Thoracic aorta (tissue), 2 donors: Measurements from ENCODE around the gene SOX18. TPM values are rescaled to one million over a fixed set of nuclear protein-coding genes. Genes with fewer than 3 reads are reported as not detected.
"Not testable (repeated sequence)": the region's sequence is repeated elsewhere in the genome, so short reads cannot be mapped to it uniquely, and the experiment has no call there.

ENCODE experiments used
- ATAC-seq: fragments of 150-250 bp; one replicate; pipeline ENCODE4 v1.8.0; 2017; ENCODE audit warnings: low read depth; ENCODE audit not compliant: insufficient number of reproducible peaks, low FRiP score
- DNase-seq: peaks from one replicate; pipeline ENCODE4 v3.0.0-alpha.2; 2020; ENCODE audit warnings: low spot score
- H3K27ac ChIP-seq, 2 donors: fragments of 200-600 bp; sonication (generic); 1 replicate in 1 of 2; 2 replicates in 1 of 2; pipeline ENCODE4 v1.5.1; 2016; ENCODE audit warnings: mild to moderate bottlenecking in 2 of 2, moderate library complexity in 2 of 2
- H3K27me3 ChIP-seq: fragments of 200-600 bp; sonication (generic); replicated peaks from 2 replicates; pipeline ENCODE4 v1.6.0; 2016; ENCODE audit warnings: mild to moderate bottlenecking; ENCODE audit not compliant: insufficient read depth
- H3K36me3 ChIP-seq: fragments of 200-600 bp; sonication (generic); one replicate; pipeline ENCODE4 v1.5.1; 2016
- H3K4me1 ChIP-seq, 2 donors: fragments of 200-600 bp; sonication (generic); 1 replicate in 1 of 2; 2 replicates in 1 of 2; pipeline versions ENCODE4 v1.5.1 to v1.6.0; 2016; ENCODE audit warnings: low read depth in 2 of 2, mild to moderate bottlenecking in 1 of 2; ENCODE audit not compliant: control insufficient read depth in 1 of 2
- H3K4me3 ChIP-seq: fragments of 200-600 bp; sonication (generic); 2 replicates; pipeline ENCODE4 v1.5.1; 2016; ENCODE audit warnings: mild to moderate bottlenecking
- H3K9me3 ChIP-seq: fragments of 200-600 bp; sonication (generic); 2 replicates; pipeline ENCODE4 v1.5.1; 2016
- CTCF ChIP-seq: fragments of 200-600 bp; sonication (generic); IDR thresholded peaks from one replicate; pipeline ENCODE4 v1.5.1; 2019; ENCODE audit warnings: antibody characterized with exemption
- total RNA-seq, 2 donors: library from RNA; depleted of rRNA; stranded (reverse); fragments of >200 nt; gene quantifications; one replicate each; pipeline versions ENCODE4 v1.1.0 to v1.2.3, GENCODE V29; 2016

The SOX18 gene
- total RNA-seq, 2 donors from 2014 or later: 4.2 to 15.3 TPM

GRCh38 chr20:64023361-64024140 is 25.9 kb downstream of the SOX18 start:
- H3K9me3 ChIP-seq: no peaks in the 10 kb centered on the region
- ATAC-seq: no peak
- DNase-seq: no peak
- no peak overlapping the region for H3K27ac ChIP-seq
- no peaks in the 10 kb centered on the region for H3K4me1 ChIP-seq
- H3K27me3 ChIP-seq: no peaks in the 10 kb centered on the region
- H3K36me3 ChIP-seq: peaks cover 73% of the 10 kb centered on the region
- no peak for TF ChIP-seq CTCF
- no peak overlapping the region for H3K4me3 ChIP-seq

- TF ChIP-seq CTCF: no peak
These were observed 26.6 kb downstream of the SOX18 start for GRCh38 chr20:64022671-64023360.

GRCh38 chr20:64021124-64021975 is 28.1 kb downstream of the SOX18 start:
- no peak for DNase-seq
- no peaks in the 10 kb centered on the region for H3K9me3 ChIP-seq
- H3K4me1 ChIP-seq: no peaks in the 10 kb centered on the region
- no peak overlapping the region for H3K4me3 ChIP-seq
- TF ChIP-seq CTCF: no peak
- H3K27ac ChIP-seq: no peak overlapping the region
- peaks cover 66% of the 10 kb centered on the region for H3K36me3 ChIP-seq
- ATAC-seq: no peak
- no peaks in the 10 kb centered on the region for H3K27me3 ChIP-seq

More at GRCh38 chr20:64022671-64023360, 26.6 kb downstream of the SOX18 start:
- H3K4me1 ChIP-seq: no peaks in the 10 kb centered on the region
- H3K36me3 ChIP-seq: peaks cover 71% of the 10 kb centered on the region
- H3K27me3 ChIP-seq: no peaks in the 10 kb centered on the region
- H3K9me3 ChIP-seq: no peaks in the 10 kb centered on the region
- DNase-seq: no peak
- no peak overlapping the region for H3K27ac ChIP-seq
- H3K4me3 ChIP-seq: no peak overlapping the region
- no peak for ATAC-seq

DNA sequence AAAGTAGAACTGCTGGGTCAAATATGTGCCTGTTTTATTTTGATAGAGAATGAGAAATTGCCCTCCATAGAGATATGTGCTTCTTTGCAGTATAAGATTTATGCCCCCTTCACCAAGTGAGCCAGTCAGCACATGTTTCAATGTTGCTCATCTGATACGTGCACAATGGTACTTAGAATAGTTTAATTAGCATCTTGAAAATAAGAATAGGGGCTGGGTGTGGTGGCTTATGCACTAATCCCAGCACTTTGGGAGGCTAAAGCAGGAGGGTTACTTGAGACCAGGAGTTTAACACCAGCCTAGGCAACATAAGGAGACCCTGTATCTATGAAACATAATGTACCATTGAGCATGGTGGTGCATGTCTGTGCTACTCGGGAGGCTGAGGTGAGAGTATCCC is 33.8 kb downstream of the SOX18 start:
- Histone ChIP-seq H3K27ac (no peak overlapping the region), H3K9me3 (no peaks in the 10 kb centered on the region), H3K4me3 (no peak overlapping the region), H3K27me3 (no peaks in the 10 kb centered on the region), H3K4me1 (no peaks in the 10 kb centered on the region), H3K36me3 (peaks cover 43% of the 10 kb centered on the region)
- no peak for TF ChIP-seq CTCF
- ATAC-seq (no peak), DNase-seq (no peak)

GRCh38 chr20:64012385-64013154 is 36.9 kb downstream of the SOX18 start:
- H3K9me3 ChIP-seq, H3K4me1 ChIP-seq, H3K27ac ChIP-seq, H3K27me3 ChIP-seq, DNase-seq, H3K4me3 ChIP-seq, ATAC-seq: not testable (repeated sequence)
- H3K36me3 ChIP-seq: peaks cover 50% of the 10 kb centered on the region
